K562 (cell line): Measurements from ENCODE around the gene RESP18. TPM values are rescaled to one million over a fixed set of nuclear protein-coding genes. Genes with fewer than 3 reads are reported as not detected.

Source experiments
- ATAC-seq: fragments of 200-7000 bp; cut with Tn5 transposase; 3 replicates; pipeline ENCODE4 v1.9.1; 2020; ENCODE audit warnings: moderate library complexity
- Bru-seq: library from RNA; stranded (reverse); fragments of 400-500 nt; gene quantifications from one replicate; lab custom pipeline; 2021; lab: Mats Ljungman, UMichigan
- BruChase-seq, 2 experiments: library from RNA; stranded (reverse); fragments of 400-500 nt; gene quantifications; one replicate each; lab custom pipeline; 2021; lab: Mats Ljungman, UMichigan
- BruUV-seq: library from RNA; stranded (reverse); fragments of 400-500 nt; replicated peaks from 2 replicates; lab custom pipeline; 2021; lab: Mats Ljungman, UMichigan
- CTCF ChIA-PET: fragments of 300-600 bp; formaldehyde crosslinking; extraction: SDS; loops from one replicate; lab custom pipeline; 2021; ENCODE audit warnings: low intra/inter-chr PET ratio; lab: Yijun Ruan, JAX
- POLR2A ChIA-PET: fragments of 300-600, 350-650 bp; sonication (Branson Sonifier 250); formaldehyde crosslinking; extraction: SDS; loops from one replicate; lab custom pipeline; 2021; ENCODE audit warnings: antibody characterized with exemption, inconsistent platforms; lab: Yijun Ruan, JAX
- DNase-seq, 4 experiments: peaks; one replicate each; pipeline versions ENCODE4 v3.0.0 to v3.0.0-alpha.2; 2011 to 2018; ENCODE audit warnings: low spot score in 3 of 4, mixed read lengths in 3 of 4; ENCODE audit errors: extremely low read depth in 1 of 4
- FAIRE-seq: peaks from 2 replicates; lab custom pipeline; 2011; peaks lifted over from hg19 to GRCh38; lab: Jason Lieb, UNC
- H2AFZ ChIP-seq: 2 replicates; pipeline ENCODE4 v1.6.0; 2011; ENCODE audit warnings: low read depth, low read length, control low read depth, inconsistent platforms
- H3K27ac ChIP-seq: fragments of 200-600 bp; 3 replicates; pipeline ENCODE4 v1.8.0; 2011; ENCODE audit warnings: low read depth, mild to moderate bottlenecking, control low read depth, inconsistent platforms, low read length, moderate library complexity, mixed read lengths; ENCODE audit errors: extremely low read depth
- H3K27me3 ChIP-seq, 2 experiments: fragments of 300-600 bp in 1 of 2; 2 replicates in 1 of 2; 3 replicates in 1 of 2; pipeline versions ENCODE4 v1.6.0 to v1.8.0; 2011; ENCODE audit warnings: inconsistent platforms in 2 of 2, low read length in 2 of 2, mild to moderate bottlenecking in 1 of 2, mixed read lengths in 1 of 2, moderate library complexity in 1 of 2; ENCODE audit not compliant: control insufficient read depth in 2 of 2, insufficient read depth in 2 of 2
- H3K36me3 ChIP-seq: fragments of 300-600 bp; 3 replicates; pipeline ENCODE4 v1.8.0; 2011; ENCODE audit warnings: mild to moderate bottlenecking, low read length, inconsistent platforms; ENCODE audit not compliant: control insufficient read depth, insufficient read depth
- H3K4me1 ChIP-seq, 2 experiments: fragments of 200-600 bp in 1 of 2; replicated peaks in 1 of 2; 2 replicates in 1 of 2; 3 replicates in 1 of 2; pipeline versions ENCODE4 v1.5.1 to v1.8.0; 2011; ENCODE audit warnings: inconsistent platforms in 2 of 2, low read length in 2 of 2, mild to moderate bottlenecking in 1 of 2, mixed read lengths in 1 of 2, moderate library complexity in 1 of 2; ENCODE audit not compliant: control insufficient read depth in 2 of 2, insufficient read depth in 2 of 2
- H3K4me2 ChIP-seq: 2 replicates; pipeline ENCODE4 v1.6.1; 2011; ENCODE audit warnings: low read length, control low read depth, inconsistent platforms, mixed read lengths; ENCODE audit not compliant: insufficient read depth
- H3K4me3 ChIP-seq: fragments of 200-600 bp; sonication (generic), shearing (Covaris generic); 2 replicates; pipeline ENCODE4 v1.5.1; 2016; ENCODE audit warnings: control low read depth, inconsistent platforms
- H3K79me2 ChIP-seq: fragments of 200-600 bp; 3 replicates; pipeline ENCODE4 v1.8.0; 2011; ENCODE audit warnings: low read length, inconsistent platforms; ENCODE audit not compliant: control insufficient read depth, insufficient read depth
- H3K9ac ChIP-seq, 2 experiments: 2 replicates each; pipeline versions ENCODE4 v1.6.0 to v1.6.1; 2011; ENCODE audit warnings: low read depth in 2 of 2, low read length in 2 of 2, control low read depth in 1 of 2, inconsistent platforms in 1 of 2, mild to moderate bottlenecking in 1 of 2, mixed read lengths in 1 of 2; ENCODE audit not compliant: insufficient read depth in 1 of 2
- H3K9me1 ChIP-seq: one replicate; pipeline ENCODE4 v1.6.0; 2011; ENCODE audit warnings: inconsistent platforms, mild to moderate bottlenecking, low read length, moderate library complexity; ENCODE audit not compliant: control insufficient read depth, insufficient read depth
- H3K9me3 ChIP-seq: replicated peaks from 2 replicates; pipeline ENCODE4 v1.5.1; 2011; ENCODE audit warnings: low read depth, low read length, inconsistent platforms; ENCODE audit not compliant: control insufficient read depth, insufficient read depth
- H4K20me1 ChIP-seq: replicated peaks from 2 replicates; pipeline ENCODE4 v1.6.1; 2011; ENCODE audit warnings: low read length, inconsistent platforms, mixed read lengths; ENCODE audit not compliant: control insufficient read depth, insufficient read depth
- ARID3A ChIP-seq: IDR thresholded peaks from 2 replicates; pipeline ENCODE4 v1.6.1; 2012; ENCODE audit warnings: low read depth, low read length, improper control_type of control experiment, borderline replicate concordance
- DIDO1 ChIP-seq: fragments of 450-650 bp; IDR thresholded peaks from 2 replicates; pipeline ENCODE4 v1.6.1; 2016; ENCODE audit warnings: low read depth, missing biosample characterization, missing genetic modification characterization
- FOXP1 ChIP-seq: sonication (generic); formaldehyde crosslinking; IDR thresholded peaks from 2 replicates; pipeline ENCODE4 v1.8.0; 2022; ENCODE audit warnings: mild to moderate bottlenecking, missing genetic modification reagents
- GATAD2A ChIP-seq: fragments of 450-650 bp; IDR thresholded peaks from 2 replicates; pipeline ENCODE4 v1.6.1; 2017
- HNRNPL ChIP-seq: fragments of 200-400 bp; formaldehyde crosslinking; IDR thresholded peaks from 2 replicates; pipeline ENCODE4 v1.6.1; 2017; ENCODE audit warnings: low read depth, mild to moderate bottlenecking, low read length
- RCOR1 ChIP-seq, 2 experiments: IDR thresholded peaks; 2 replicates each; pipeline ENCODE4 v1.6.1; 2012; ENCODE audit warnings: low read depth in 2 of 2, low read length in 2 of 2, borderline replicate concordance in 1 of 2, improper control_type of control experiment in 1 of 2
- TEAD1 ChIP-seq, 2 experiments: fragments of 450-650 bp in 1 of 2; sonication (generic) in 1 of 2; formaldehyde crosslinking; IDR thresholded peaks; 2 replicates each; pipeline versions ENCODE4 v1.4.0 to v1.8.0; 2020 to 2022; ENCODE audit warnings: mild to moderate bottlenecking in 2 of 2, missing genetic modification reagents in 1 of 2
- THRA ChIP-seq: fragments of 450-650 bp; IDR thresholded peaks from 2 replicates; pipeline ENCODE4 v1.6.1; 2017; ENCODE audit warnings: mild to moderate bottlenecking, moderate library complexity
- ZNF253 ChIP-seq: fragments of 250-450 bp; sonication (Bioruptor Pico); conservative IDR thresholded peaks from 2 replicates; pipeline ENCODE4 v1.6.1; 2021; ENCODE audit warnings: mild to moderate bottlenecking
- ZNF408 ChIP-seq: fragments of 250-450 bp; sonication (Bioruptor Pico); IDR thresholded peaks from 2 replicates; pipeline ENCODE4 v1.4.0; 2020; ENCODE audit warnings: low read depth, mild to moderate bottlenecking, moderate library complexity
- ZNF592 ChIP-seq: fragments of 450-650 bp; IDR thresholded peaks from 2 replicates; pipeline ENCODE4 v1.6.1; 2017; ENCODE audit warnings: antibody characterized with exemption, mild to moderate bottlenecking
- WGBS: fragments of 100-300 bp; shearing (Covaris generic); methylation state at CpG from one replicate; pipeline ENCODE4 v1.1.6; 2016; ENCODE audit warnings: low coverage, mixed read lengths; ENCODE audit not compliant: insufficient coverage; ENCODE audit errors: missing lambda C conversion rate; 5-methylcytosine and 5-hydroxymethylcytosine counted together
- in situ Hi-C: fragments of 300-500 bp; cut with MboI; formaldehyde crosslinking; loops from 4 replicates; pipeline ENCODE4 v1.15.0; 2018; ENCODE audit warnings: inconsistent platforms, mixed read lengths
- intact Hi-C: fragments of 100-400 bp; cut with micrococcal nuclease; formaldehyde crosslinking; loops from 2 replicates; pipeline ENCODE4 v1.14.2; 2022
- long read RNA-seq, 3 experiments: library from polyadenylated mRNA in 2 of 3; library from RNA in 1 of 3; unstranded in 2 of 3; stranded (forward) in 1 of 3; transcript quantifications; one replicate each; pipeline ENCODE4 v2.0.0, GENCODE V29; 2019 to 2022
- polyA minus RNA-seq, 3 experiments: library from RNA; depleted of rRNA, polyadenylated mRNA; stranded (reverse); fragments of >200 nt; gene quantifications; 2 replicates each; pipeline ENCODE4 v1.2.3, GENCODE V29; 2011
- polyA plus RNA-seq, 8 experiments: library from polyadenylated mRNA; depleted of rRNA in 4 of 8; stranded (reverse) in 5 of 8; unstranded in 3 of 8; fragments of >200 nt; fragmentation: Nextera tagmentation in 2 of 8; fragmentation: Illumina TruSeq in 1 of 8; extraction: Ambion mirVana in 2 of 8; extraction: Trizol in 1 of 8; gene quantifications; 2 replicates each; pipeline versions ENCODE4 v1.2.1 to v1.2.3, GENCODE V29; 2011 to 2014; ENCODE audit warnings: inconsistent platforms in 1 of 8, missing spikeins in 1 of 8
- total RNA-seq, 7 experiments: library from RNA; depleted of rRNA in 6 of 7; stranded (reverse); fragments of >200 nt in 6 of 7; fragmentation: Illumina TruSeq in 2 of 7; extraction: Trizol in 2 of 7; gene quantifications; 2 replicates each; pipeline versions ENCODE4 v1.2.1 to v1.2.3, GENCODE V29; 2011 to 2021; ENCODE audit warnings: low replicate concordance in 1 of 7

RESP18 gene
- total RNA-seq (2011; cell fraction: chromatin; rRNA removed; ENCODE audit: low replicate concordance) = not detected in 2 replicates
- total RNA-seq (2011; cell fraction: nucleolus; rRNA removed) = not detected in 2 replicates
- not detected in 2 replicates for total RNA-seq (2011; cell fraction: nucleoplasm; rRNA removed)
- total RNA-seq (2014; rRNA removed) = not detected in 2 replicates
- total RNA-seq (2014; rRNA removed; fragmentation: Illumina TruSeq; extraction: Trizol) = not detected in 2 replicates
- not detected in 2 replicates for total RNA-seq (2015; rRNA removed; fragmentation: Illumina TruSeq; extraction: Trizol)
- not detected in 2 replicates for total RNA-seq (2021)
- polyA plus RNA-seq (2011; rRNA removed) = not detected in 2 replicates
- not detected in 2 replicates for polyA plus RNA-seq (2011; cell fraction: cytosol; rRNA removed)
- polyA plus RNA-seq (2011; cell fraction: nucleus; rRNA removed) = not detected in 2 replicates
- polyA plus RNA-seq (2012) = not detected in 2 replicates
- not detected in 2 replicates for polyA plus RNA-seq (2014; fragmentation: Illumina TruSeq; extraction: Trizol)
- not detected for polyA plus RNA-seq (2014; fragmentation: Nextera tagmentation; extraction: Ambion mirVana)
- not detected in 2 replicates for polyA plus RNA-seq (2014; rRNA removed)
- not detected in 2 replicates for polyA minus RNA-seq (2011; rRNA and poly(A)+ RNA removed)
- not detected in 2 replicates for polyA minus RNA-seq (2011; cell fraction: cytosol; rRNA and poly(A)+ RNA removed)
- polyA minus RNA-seq (2011; cell fraction: nucleus; rRNA and poly(A)+ RNA removed) = not detected in 2 replicates
- not detected for Bru-seq, nascent RNA
- BruChase-seq, experiment 1, labeled RNA remaining after a 2-hour chase = not detected
- not detected for BruChase-seq, experiment 2, labeled RNA remaining after a 6-hour chase
- long read RNA-seq, experiment 1 = 0 reads
- long read RNA-seq, experiment 2 = 0 reads
- long read RNA-seq, experiment 3 = 0 reads

GRCh38 chr2:219332542-219332941 lies at the start of gene RESP18:
Gene RESP18, minus strand, starts transcription at chr2:219332744.
- Histone ChIP-seq H3K9me3 (no peaks in the 10 kb centered on the region), H3K9me1 (no peaks in the 10 kb centered on the region), H4K20me1 (no peaks in the 10 kb centered on the region), H3K4me1 (peaks cover 0 to 13% of the 10 kb centered on the region in 2 experiments; a peak in 1 of 5 replicates), H3K4me3 (no peak within 1 kb of the TSS), H3K9ac (no peak within 1 kb of the TSS), H3K27me3 (peaks cover 0 to 22% of the 10 kb centered on the region in 2 experiments; a peak in 2 of 5 replicates), H3K4me2 (no peak within 1 kb of the TSS), H3K79me2 (no peaks in the 10 kb centered on the region), H3K36me3 (no peaks in the 10 kb centered on the region), H2AFZ (no peak within 1 kb of the TSS), H3K27ac (no peak within 1 kb of the TSS)
- DNase-seq (no peak), FAIRE-seq (no peak), ATAC-seq (no peak)
- POLR2A ChIA-PET = no interaction called here
- BruUV-seq = no TSS peak
- in situ Hi-C loops (no loop called here), intact Hi-C loops (no loop called here)
- 1% methylated on average over 10 of the region's 24 CpGs for WGBS
- CTCF ChIA-PET = no interaction called here
- TF ChIP-seq FOXP1 (CRISPR knock-in tag) (no peak), ZNF253 (CRISPR knock-in tag) (no peak), TEAD1 (CRISPR knock-in tag; IDR thresholded peaks at IDR 0.05) (no peak), RCOR1 (IDR thresholded peaks at IDR 0.05; ENCODE audit: borderline replicate concordance in 1 of 2, low read depth in 2 of 2, low read length in 2 of 2) (no peak), DIDO1 (tag) (no peak), HNRNPL (no peak), THRA (no peak), GATAD2A (no peak), ZNF592 (no peak), ARID3A (no peak), ZNF408 (no peak)
